ENCODE results near the gene MAP7D2.

Gene MAP7D2

GRCh38 chrX:20112022-20112774 lies 4.5 kb downstream of the MAP7D2 start:
- DNase-seq = no peak

GRCh38 chrX:20111271-20111670 lies 5.4 kb downstream of the MAP7D2 start:
- DNase-seq = no peak

- DNase-seq = no peak
Observed at GRCh38 chrX:20101934-20102581, 14.6 kb downstream of the MAP7D2 start.

GRCh38 chrX:20091499-20091898 lies 25.2 kb downstream of the MAP7D2 start:
- DNase-seq = no peak

GRCh38 chrX:20089845-20090244 lies 26.9 kb downstream of the MAP7D2 start:
- no peak for DNase-seq

- DNase-seq = no peak
Observed at GRCh38 chrX:20080277-20080676, 36.4 kb downstream of the MAP7D2 start.

GRCh38 chrX:20071511-20072079 lies 45.1 kb downstream of the MAP7D2 start:
- DNase-seq = peak; percentile 4

GRCh38 chrX:20067709-20068561 lies 48.8 kb downstream of the MAP7D2 start:
- DNase-seq = peak; percentile 37

GRCh38 chrX:20066968-20067708 lies 49.6 kb downstream of the MAP7D2 start:
- peak; percentile 84 for DNase-seq

- peak; percentile 8 for DNase-seq
Observed at GRCh38 chrX:20063716-20064351, 52.9 kb downstream of the MAP7D2 start.

GRCh38 chrX:20063153-20063552 lies 53.6 kb downstream of the MAP7D2 start:
- no peak for DNase-seq

GRCh38 chrX:20061855-20062254 lies 54.9 kb downstream of the MAP7D2 start:
- peak; percentile 5 for DNase-seq

GRCh38 chrX:20060961-20061748 lies 55.6 kb downstream of the MAP7D2 start:
- DNase-seq = no peak

GRCh38 chrX:20059467-20060128 lies 57.1 kb downstream of the MAP7D2 start:
- DNase-seq = no peak

- no peak for DNase-seq
Observed at GRCh38 chrX:20057479-20057878, 59.2 kb downstream of the MAP7D2 start.

- peak; percentile 84 for DNase-seq
Observed at GRCh38 chrX:20056704-20057103, 60.0 kb downstream of the MAP7D2 start.

- DNase-seq = no peak
Observed at GRCh38 chrX:20053537-20053936, 63.2 kb downstream of the MAP7D2 start.

- no peak for DNase-seq
Observed at GRCh38 chrX:20046864-20047263, 69.8 kb downstream of the MAP7D2 start.

- DNase-seq = no peak
Observed at GRCh38 chrX:20046223-20046622, 70.5 kb downstream of the MAP7D2 start.

- DNase-seq = no peak
Observed at GRCh38 chrX:20042221-20042620, 74.5 kb downstream of the MAP7D2 start.

- no peak for DNase-seq
Observed at GRCh38 chrX:20038966-20039365, 77.7 kb downstream of the MAP7D2 start.
